Measurements from ENCODE around the gene TIMP2.

DNA sequence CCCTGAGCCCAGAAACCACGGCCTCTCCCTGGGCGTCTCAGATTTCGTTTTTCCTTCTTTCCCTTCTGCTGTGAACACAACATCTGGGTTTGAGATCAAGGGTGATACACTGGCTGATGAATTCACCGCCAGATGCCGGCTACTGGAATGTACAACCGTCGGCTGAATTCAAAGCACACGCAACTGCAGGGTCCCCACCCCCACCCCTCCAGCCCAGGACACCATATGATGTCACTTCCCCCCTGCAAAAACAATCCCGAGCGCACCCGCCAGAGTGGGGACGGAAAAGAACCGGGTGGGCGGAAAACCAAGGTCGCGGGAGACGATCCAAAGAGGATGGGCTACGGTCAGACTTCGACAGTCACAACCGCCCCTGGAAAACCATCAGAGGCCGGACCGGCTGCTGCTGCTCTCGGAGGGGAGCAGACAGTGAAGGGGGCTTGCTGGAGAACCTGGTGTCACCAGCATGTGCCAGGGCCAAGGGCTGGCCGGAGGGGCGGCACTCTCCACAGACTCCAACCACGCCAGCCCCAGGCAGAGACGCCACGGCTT is 45.5 kb downstream of the TIMP2 start:
- TF ChIP-seq CTCF (conservative IDR thresholded peaks at IDR 0.05 in 1 of 2, IDR thresholded peaks at IDR 0.05 in 1 of 2; ENCODE audit: extremely low read depth in 1 of 2, insufficient read depth in 1 of 2, low read depth in 1 of 2, low read length in 2 of 2) (no peak), EZH2 (IDR thresholded peaks at IDR 0.05; ENCODE audit: borderline replicate concordance, low read length) (no peak)
